Body of pancreas (tissue), 4 donors: ENCODE measurements around the gene CTSC.

ENCODE experiments used
- POLR2A ChIP-seq, 3 donors: fragments of 450-650 bp; IDR thresholded peaks; one replicate each; pipeline ENCODE4 v1.6.1; 2016; ENCODE audit warnings: antibody characterized with exemption in 3 of 3, mild to moderate bottlenecking in 2 of 3
- TF ChIP-seq, protein P1 (sequence below), 7 experiments: fragments of 450-650 bp in 4 of 7; fragments of 200-600 bp in 3 of 7; sonication (generic) in 3 of 7; IDR thresholded peaks; one replicate each; pipeline ENCODE4 v1.5.1; 2016 to 2019; ENCODE audit warnings: antibody characterized with exemption in 7 of 7

DNA sequence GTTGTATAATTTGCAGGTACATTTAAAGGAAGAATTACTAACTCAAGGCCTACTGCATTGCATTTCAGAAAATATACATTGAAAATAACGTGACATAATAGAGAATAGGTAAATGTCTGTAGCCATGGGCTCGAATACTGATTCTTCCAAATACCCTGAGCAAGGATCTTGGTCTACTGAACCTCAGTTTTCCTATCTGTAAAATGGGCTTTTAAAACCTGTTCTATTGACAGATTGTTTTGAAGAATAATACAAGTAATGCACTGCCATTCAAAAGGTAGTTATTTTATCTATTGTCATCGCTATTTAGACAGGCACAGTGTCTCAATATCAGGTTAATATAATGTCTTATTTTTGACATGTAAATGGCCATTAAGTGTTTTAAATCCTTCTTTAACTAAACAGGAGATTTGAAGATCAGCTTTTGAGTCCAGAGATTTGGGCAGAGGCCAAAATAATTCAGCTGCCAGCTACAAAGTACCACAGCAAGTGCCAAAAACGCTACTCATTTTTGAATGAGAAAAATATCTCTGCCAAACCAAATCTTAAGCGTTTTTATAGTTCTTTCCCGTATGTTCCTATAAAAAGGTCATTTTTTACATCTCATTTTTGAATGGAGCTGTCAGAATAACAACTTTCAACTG, 56.7 kb downstream of the CTSC start:
- TF ChIP-seq, protein P1, sequence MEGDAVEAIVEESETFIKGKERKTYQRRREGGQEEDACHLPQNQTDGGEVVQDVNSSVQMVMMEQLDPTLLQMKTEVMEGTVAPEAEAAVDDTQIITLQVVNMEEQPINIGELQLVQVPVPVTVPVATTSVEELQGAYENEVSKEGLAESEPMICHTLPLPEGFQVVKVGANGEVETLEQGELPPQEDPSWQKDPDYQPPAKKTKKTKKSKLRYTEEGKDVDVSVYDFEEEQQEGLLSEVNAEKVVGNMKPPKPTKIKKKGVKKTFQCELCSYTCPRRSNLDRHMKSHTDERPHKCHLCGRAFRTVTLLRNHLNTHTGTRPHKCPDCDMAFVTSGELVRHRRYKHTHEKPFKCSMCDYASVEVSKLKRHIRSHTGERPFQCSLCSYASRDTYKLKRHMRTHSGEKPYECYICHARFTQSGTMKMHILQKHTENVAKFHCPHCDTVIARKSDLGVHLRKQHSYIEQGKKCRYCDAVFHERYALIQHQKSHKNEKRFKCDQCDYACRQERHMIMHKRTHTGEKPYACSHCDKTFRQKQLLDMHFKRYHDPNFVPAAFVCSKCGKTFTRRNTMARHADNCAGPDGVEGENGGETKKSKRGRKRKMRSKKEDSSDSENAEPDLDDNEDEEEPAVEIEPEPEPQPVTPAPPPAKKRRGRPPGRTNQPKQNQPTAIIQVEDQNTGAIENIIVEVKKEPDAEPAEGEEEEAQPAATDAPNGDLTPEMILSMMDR (IDR thresholded peaks at IDR 0.05) = no peak
- TF ChIP-seq POLR2A (IDR thresholded peaks at IDR 0.05) = no peak
